Iris pigment epithelial cell (primary cell): ENCODE data around the gene DUSP14.

ENCODE experiments used
- DNase-seq: peaks from one replicate; pipeline ENCODE4 v3.0.0-alpha.2; 2011; ENCODE audit warnings: low read depth

The DUSP14 gene

GRCh38 chr17:37562016-37562745 lies 72.5 kb downstream of the DUSP14 start:
- DNase-seq, result no peak
